GM18508 (cell line): ENCODE data around the gene SEC11C.

ENCODE experiments used
- ATAC-seq: cut with Tn5 transposase; IDR thresholded peaks from one replicate; pipeline ENCODE4 v1.9.1; 2021; ENCODE audit warnings: moderate number of reproducible peaks; ENCODE audit not compliant: insufficient read depth, unreplicated experiment

The SEC11C gene

DNA sequence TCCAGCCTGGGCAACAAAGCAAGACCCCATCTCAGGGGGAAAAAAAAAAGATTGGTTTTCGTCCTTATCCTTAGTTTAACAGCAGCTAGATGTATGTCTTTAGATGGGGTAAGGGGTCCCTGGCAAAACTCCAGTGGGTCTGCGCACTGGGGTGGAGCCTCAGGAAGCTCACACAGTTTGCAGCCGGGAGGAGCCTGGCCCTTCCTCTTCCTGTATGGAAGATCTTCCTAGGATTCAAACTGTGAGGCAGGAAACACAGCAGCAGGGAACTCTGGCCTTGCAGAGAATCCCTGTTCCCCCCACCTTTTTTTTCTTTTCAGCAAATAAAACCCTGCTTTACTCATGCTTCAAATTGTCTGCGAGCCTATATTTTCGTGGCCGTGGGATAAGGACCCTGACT is 67.8 kb downstream of the SEC11C start:
- no peak for ATAC-seq
